Stomach (tissue), 4 donors: Measurements from ENCODE around the gene ZBTB34.

Source experiments
- EP300 ChIP-seq: sonication (generic); formaldehyde crosslinking; IDR thresholded peaks from one replicate; pipeline ENCODE4 v1.6.1; 2017; ENCODE audit warnings: antibody characterized with exemption
- POLR2AphosphoS5 ChIP-seq, 3 donors: sonication (generic); formaldehyde crosslinking; IDR thresholded peaks; one replicate each; pipeline ENCODE4 v1.6.1; 2016; ENCODE audit warnings: antibody characterized with exemption in 3 of 3
- TF ChIP-seq, protein P1 (sequence below), 7 experiments: fragments of 450-650 bp in 4 of 7; fragments of 200-600 bp in 3 of 7; sonication (generic) in 3 of 7; IDR thresholded peaks; one replicate each; pipeline ENCODE4 v1.5.1; 2016 to 2019; ENCODE audit warnings: antibody characterized with exemption in 7 of 7, control low read depth in 2 of 7, mild to moderate bottlenecking in 1 of 7

DNA sequence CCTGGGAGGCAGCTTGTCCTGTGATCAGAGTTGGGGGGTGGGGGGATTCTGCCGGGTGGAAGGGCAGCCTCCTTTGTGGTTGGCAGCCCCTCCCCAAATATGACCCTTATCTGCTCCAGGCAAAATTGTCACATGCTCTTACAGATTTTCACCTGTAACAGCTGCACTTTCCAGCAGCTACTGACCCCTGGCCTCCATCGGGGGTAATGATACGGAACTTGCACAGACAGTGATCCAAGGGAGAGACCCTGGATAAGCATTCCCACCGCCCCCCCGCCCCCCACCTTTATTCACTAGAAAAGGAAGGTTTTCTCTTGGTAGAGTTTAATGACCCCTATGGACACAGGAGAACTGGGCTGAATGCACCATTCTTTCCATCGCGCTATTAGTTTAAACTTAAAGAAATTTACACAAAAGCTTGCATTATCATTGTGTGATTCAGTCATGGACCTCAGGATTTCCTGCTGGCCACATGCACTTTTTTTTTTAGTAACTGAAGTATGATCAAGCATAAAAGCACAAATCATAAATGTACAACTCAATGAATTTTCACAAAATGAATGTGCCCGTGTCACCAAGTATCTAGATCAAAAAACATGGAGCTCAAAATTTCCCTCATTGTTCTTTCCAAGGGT, 10.7 kb upstream of the ZBTB34 start:
- TF ChIP-seq POLR2AphosphoS5 (IDR thresholded peaks at IDR 0.05) (no peak), EP300 (no peak)
- TF ChIP-seq, protein P1, sequence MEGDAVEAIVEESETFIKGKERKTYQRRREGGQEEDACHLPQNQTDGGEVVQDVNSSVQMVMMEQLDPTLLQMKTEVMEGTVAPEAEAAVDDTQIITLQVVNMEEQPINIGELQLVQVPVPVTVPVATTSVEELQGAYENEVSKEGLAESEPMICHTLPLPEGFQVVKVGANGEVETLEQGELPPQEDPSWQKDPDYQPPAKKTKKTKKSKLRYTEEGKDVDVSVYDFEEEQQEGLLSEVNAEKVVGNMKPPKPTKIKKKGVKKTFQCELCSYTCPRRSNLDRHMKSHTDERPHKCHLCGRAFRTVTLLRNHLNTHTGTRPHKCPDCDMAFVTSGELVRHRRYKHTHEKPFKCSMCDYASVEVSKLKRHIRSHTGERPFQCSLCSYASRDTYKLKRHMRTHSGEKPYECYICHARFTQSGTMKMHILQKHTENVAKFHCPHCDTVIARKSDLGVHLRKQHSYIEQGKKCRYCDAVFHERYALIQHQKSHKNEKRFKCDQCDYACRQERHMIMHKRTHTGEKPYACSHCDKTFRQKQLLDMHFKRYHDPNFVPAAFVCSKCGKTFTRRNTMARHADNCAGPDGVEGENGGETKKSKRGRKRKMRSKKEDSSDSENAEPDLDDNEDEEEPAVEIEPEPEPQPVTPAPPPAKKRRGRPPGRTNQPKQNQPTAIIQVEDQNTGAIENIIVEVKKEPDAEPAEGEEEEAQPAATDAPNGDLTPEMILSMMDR (IDR thresholded peaks at IDR 0.05), result no peak
